GM20000 (cell line): Measurements from ENCODE around the gene AKR1B1.

ENCODE experiments used
- DNase-seq: peaks from one replicate; pipeline ENCODE4 v3.0.0; 2012; ENCODE audit warnings: low spot score
- CTCF ChIP-seq: IDR thresholded peaks from 2 replicates; pipeline ENCODE4 v1.5.1; 2012; ENCODE audit warnings: mild to moderate bottlenecking, control low read depth; ENCODE audit errors: extremely low read depth, missing control alignments

The AKR1B1 gene

GRCh38 chr7:134405299-134405698 lies 53.6 kb downstream of the AKR1B1 start:
- DNase-seq = no peak
- no peak for TF ChIP-seq CTCF

GRCh38 chr7:134403062-134403461 lies 55.8 kb downstream of the AKR1B1 start:
- TF ChIP-seq CTCF = no peak
- no peak for DNase-seq

GRCh38 chr7:134400859-134401258 lies 58.0 kb downstream of the AKR1B1 start:
- TF ChIP-seq CTCF = no peak
- DNase-seq = no peak

GRCh38 chr7:134396031-134396430 lies 62.9 kb downstream of the AKR1B1 start:
- DNase-seq = no peak
- no peak for TF ChIP-seq CTCF

- DNase-seq = no peak
Measured at GRCh38 chr7:134395604-134396003, 63.3 kb downstream of the AKR1B1 start.

GRCh38 chr7:134394056-134394455 lies 64.8 kb downstream of the AKR1B1 start:
- no peak for TF ChIP-seq CTCF
- no peak for DNase-seq

More at GRCh38 chr7:134395604-134396003, 63.3 kb downstream of the AKR1B1 start:
- no peak for TF ChIP-seq CTCF
